CD14-positive monocyte (primary cell): ENCODE data around the gene ZNF761. TPM values are rescaled to one million over a fixed set of nuclear protein-coding genes. Genes with fewer than 3 reads are reported as not detected.
"Not testable (repeated sequence)": the region's sequence is repeated elsewhere in the genome, so short reads cannot be mapped to it uniquely, and the experiment has no call there.

ENCODE experiments used
- DNase-seq, 3 donors: peaks; one replicate each; pipeline ENCODE4 v3.0.0-alpha.2; 2011 to 2022
- H2AFZ ChIP-seq: 2 replicates; pipeline ENCODE4 v1.6.0; 2012; ENCODE audit warnings: mild to moderate bottlenecking, low read depth, low read length, inconsistent platforms; ENCODE audit not compliant: insufficient read depth, poor library complexity, severe bottlenecking
- H3K27ac ChIP-seq, 2 donors: 1 replicate in 1 of 2; 2 replicates in 1 of 2; pipeline ENCODE4 v1.5.1; 2012 to 2013; ENCODE audit warnings: low read length in 2 of 2, control low read depth in 1 of 2, inconsistent platforms in 1 of 2, low read depth in 1 of 2, mild to moderate bottlenecking in 1 of 2
- H3K27me3 ChIP-seq, 2 donors: one replicate each; pipeline versions ENCODE4 v1.6.0 to v1.6.1; 2011 to 2013; ENCODE audit warnings: low read length in 2 of 2; ENCODE audit not compliant: control insufficient read depth in 2 of 2, insufficient read depth in 2 of 2
- H3K36me3 ChIP-seq, 2 donors: replicated peaks in 1 of 2; 1 replicate in 1 of 2; 2 replicates in 1 of 2; pipeline versions ENCODE4 v1.5.1 to v1.6.1; 2012 to 2013; ENCODE audit warnings: low read length in 2 of 2, control low read depth in 1 of 2, inconsistent platforms in 1 of 2, mild to moderate bottlenecking in 1 of 2; ENCODE audit not compliant: insufficient read depth in 2 of 2, control insufficient read depth in 1 of 2
- H3K4me1 ChIP-seq, 2 donors: 1 replicate in 1 of 2; 2 replicates in 1 of 2; pipeline versions ENCODE4 v1.5.1 to v1.6.1; 2012 to 2013; ENCODE audit warnings: low read length in 2 of 2, control low read depth in 1 of 2, inconsistent platforms in 1 of 2, mild to moderate bottlenecking in 1 of 2, moderate library complexity in 1 of 2; ENCODE audit not compliant: insufficient read depth in 2 of 2, control insufficient read depth in 1 of 2
- H3K4me2 ChIP-seq: replicated peaks from 2 replicates; pipeline ENCODE3; 2012; ENCODE audit warnings: low read length, moderate library complexity, mild to moderate bottlenecking; ENCODE audit not compliant: poor library complexity, severe bottlenecking; ENCODE audit errors: extremely low read depth
- H3K4me3 ChIP-seq, 3 experiments: fragments of 200-600 bp in 1 of 3; sonication (generic) in 1 of 3; replicated peaks in 1 of 3; 1 replicate in 2 of 3; 2 replicates in 1 of 3; pipeline ENCODE4 v1.5.1; 2011 to 2013; ENCODE audit warnings: low read length in 3 of 3, mild to moderate bottlenecking in 3 of 3, control low read depth in 2 of 3, low read depth in 2 of 3, inconsistent platforms in 1 of 3, moderate library complexity in 1 of 3
- H3K79me2 ChIP-seq: 2 replicates; pipeline ENCODE4 v1.6.0; 2012; ENCODE audit warnings: mild to moderate bottlenecking, control low read depth, inconsistent platforms, low read length, moderate library complexity; ENCODE audit not compliant: insufficient read depth
- H3K9ac ChIP-seq: 2 replicates; pipeline ENCODE4 v1.6.0; 2017; ENCODE audit warnings: low read length, mild to moderate bottlenecking; ENCODE audit not compliant: insufficient read depth, poor library complexity, severe bottlenecking
- H3K9me3 ChIP-seq, 2 donors: replicated peaks in 1 of 2; 1 replicate in 1 of 2; 2 replicates in 1 of 2; pipeline versions ENCODE4 v1.5.1 to v1.6.1; 2012 to 2013; ENCODE audit warnings: low read length in 2 of 2, control low read depth in 1 of 2; ENCODE audit not compliant: control insufficient read depth in 1 of 2, insufficient read depth in 1 of 2
- H4K20me1 ChIP-seq: 2 replicates; pipeline ENCODE4 v1.6.0; 2012; ENCODE audit warnings: mild to moderate bottlenecking, low read length, control low read depth, moderate library complexity; ENCODE audit not compliant: insufficient read depth
- H3K27ac Mint-ChIP-seq, 7 donors: one replicate each; pipeline ENCODE4 v1.8.0; 2020; ENCODE audit warnings: mild to moderate bottlenecking in 7 of 7, mixed read lengths in 7 of 7, moderate library complexity in 6 of 7, inconsistent platforms in 2 of 7
- H3K27me3 Mint-ChIP-seq, 3 donors: one replicate each; pipeline ENCODE4 v1.8.0; 2021 to 2022; ENCODE audit warnings: low read depth in 3 of 3, mild to moderate bottlenecking in 3 of 3, mixed read lengths in 3 of 3, moderate library complexity in 3 of 3, inconsistent platforms in 1 of 3
- H3K36me3 Mint-ChIP-seq, 2 donors: one replicate each; pipeline ENCODE4 v1.8.0; 2020; ENCODE audit warnings: mixed read lengths in 2 of 2, inconsistent platforms in 1 of 2, mild to moderate bottlenecking in 1 of 2
- H3K4me1 Mint-ChIP-seq: one replicate; pipeline ENCODE4 v1.8.0; 2020; ENCODE audit warnings: mild to moderate bottlenecking, mixed read lengths
- H3K4me3 Mint-ChIP-seq, 2 donors: one replicate each; pipeline ENCODE4 v1.8.0; 2020; ENCODE audit warnings: mild to moderate bottlenecking in 2 of 2, mixed read lengths in 2 of 2, moderate library complexity in 1 of 2
- H3K9me3 Mint-ChIP-seq, 7 donors: one replicate each; pipeline ENCODE4 v1.8.0; 2020 to 2022; ENCODE audit warnings: mixed read lengths in 7 of 7, mild to moderate bottlenecking in 6 of 7, moderate library complexity in 6 of 7, inconsistent platforms in 2 of 7
- WGBS: methylation state at CpG from one replicate; pipeline ENCODE4 v1.1.5; 2013; ENCODE audit warnings: missing lambda C conversion rate; ENCODE audit not compliant: insufficient coverage; 5-methylcytosine and 5-hydroxymethylcytosine counted together
- intact Hi-C, 2 donors: fragments of 100-400 bp; cut with micrococcal nuclease; formaldehyde crosslinking; loops; one replicate each; pipeline versions ENCODE4 v1.15.0 to v1.15.1; 2023
- polyA plus RNA-seq, 3 donors: library from polyadenylated mRNA; depleted of rRNA in 1 of 3; unstranded in 2 of 3; stranded (reverse) in 1 of 3; fragments of 300-500 nt in 2 of 3; fragments of >200 nt in 1 of 3; fragmentation: Illumina TruSeq in 2 of 3; gene quantifications; 1 replicate in 2 of 3; 2 replicates in 1 of 3; pipeline ENCODE4 v1.2.3, GENCODE V29; 2012 to 2021

Gene ZNF761
- polyA plus RNA-seq, 3 donors = 3.4 to 6.1 (median 5.6) TPM

DNA sequence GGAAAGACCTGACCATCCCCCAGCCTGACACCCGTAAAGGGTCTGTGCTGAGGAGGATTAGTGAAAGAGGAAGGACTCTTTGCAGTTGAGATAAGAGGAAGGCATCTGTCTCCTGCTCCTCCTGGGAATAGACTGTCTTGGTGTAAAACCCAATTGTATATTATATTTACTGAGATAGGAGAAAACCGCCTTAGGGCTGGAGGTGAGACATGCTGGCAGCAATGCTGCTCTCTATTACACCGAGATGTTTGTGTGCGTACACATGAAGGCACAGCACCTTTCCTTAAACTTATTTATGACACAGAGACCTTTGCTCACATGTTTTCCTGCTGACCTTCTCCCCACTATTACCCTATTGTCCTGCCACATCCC is 66.2 kb downstream of the ZNF761 start:
- Mint-ChIP-seq H3K9me3 (peaks cover 32 to 79% (median 66%) of the 10 kb centered on the region in 7 donors), H3K36me3 (peaks cover 0 to 14% of the 10 kb centered on the region in 2 donors)
- H3K79me2 ChIP-seq, H3K9ac ChIP-seq, DNase-seq, H3K27ac ChIP-seq, H2AFZ ChIP-seq, H3K4me1 Mint-ChIP-seq, H3K27ac Mint-ChIP-seq, H3K27me3 Mint-ChIP-seq, H3K4me1 ChIP-seq, H3K4me2 ChIP-seq, H3K27me3 ChIP-seq, H3K4me3 Mint-ChIP-seq, H3K4me3 ChIP-seq, intact Hi-C loops, H4K20me1 ChIP-seq: not testable (repeated sequence)
- Histone ChIP-seq H3K36me3 (peaks cover 0 to 12% of the 10 kb centered on the region in 2 donors), H3K9me3 (peaks cover 49 to 51% of the 10 kb centered on the region in 2 donors)
- WGBS = no CpG with 5 or more reads among the region's 4 CpGs

DNA sequence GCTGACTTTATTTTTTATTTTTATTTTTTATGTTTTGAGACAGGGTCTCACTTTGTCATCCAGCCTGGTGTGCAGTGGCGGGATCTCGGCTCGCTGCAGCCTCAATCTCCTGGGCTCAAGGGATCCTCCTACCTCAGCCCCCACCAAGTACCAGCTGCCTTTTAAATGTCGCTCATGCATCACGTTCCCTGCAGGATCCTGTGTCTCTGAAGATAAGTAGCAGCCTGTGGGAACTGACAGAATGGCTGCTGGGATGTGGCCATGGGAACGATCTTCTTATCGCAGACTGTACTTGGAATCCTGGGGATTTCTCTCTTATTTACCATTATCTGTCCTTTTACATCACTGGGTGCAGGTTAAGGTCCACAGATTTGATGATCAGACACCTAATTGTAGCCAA is 71.4 kb downstream of the ZNF761 start:
- H3K27ac Mint-ChIP-seq, H3K4me2 ChIP-seq, H3K4me3 Mint-ChIP-seq, H2AFZ ChIP-seq, intact Hi-C loops, H3K4me1 ChIP-seq, H3K4me3 ChIP-seq, H3K9ac ChIP-seq, H3K27me3 ChIP-seq, DNase-seq, H3K27ac ChIP-seq, H4K20me1 ChIP-seq, H3K79me2 ChIP-seq, H3K4me1 Mint-ChIP-seq, H3K36me3 Mint-ChIP-seq, H3K36me3 ChIP-seq: not testable (repeated sequence)
- Mint-ChIP-seq H3K9me3 (peaks cover 13 to 37% (median 29%) of the 10 kb centered on the region in 7 donors), H3K27me3 (peaks cover 0 to 14% (median 3%) of the 10 kb centered on the region in 3 donors)
- WGBS = no CpG with 5 or more reads among the region's 7 CpGs
- H3K9me3 ChIP-seq = peaks cover 6 to 12% of the 10 kb centered on the region in 2 donors

DNA sequence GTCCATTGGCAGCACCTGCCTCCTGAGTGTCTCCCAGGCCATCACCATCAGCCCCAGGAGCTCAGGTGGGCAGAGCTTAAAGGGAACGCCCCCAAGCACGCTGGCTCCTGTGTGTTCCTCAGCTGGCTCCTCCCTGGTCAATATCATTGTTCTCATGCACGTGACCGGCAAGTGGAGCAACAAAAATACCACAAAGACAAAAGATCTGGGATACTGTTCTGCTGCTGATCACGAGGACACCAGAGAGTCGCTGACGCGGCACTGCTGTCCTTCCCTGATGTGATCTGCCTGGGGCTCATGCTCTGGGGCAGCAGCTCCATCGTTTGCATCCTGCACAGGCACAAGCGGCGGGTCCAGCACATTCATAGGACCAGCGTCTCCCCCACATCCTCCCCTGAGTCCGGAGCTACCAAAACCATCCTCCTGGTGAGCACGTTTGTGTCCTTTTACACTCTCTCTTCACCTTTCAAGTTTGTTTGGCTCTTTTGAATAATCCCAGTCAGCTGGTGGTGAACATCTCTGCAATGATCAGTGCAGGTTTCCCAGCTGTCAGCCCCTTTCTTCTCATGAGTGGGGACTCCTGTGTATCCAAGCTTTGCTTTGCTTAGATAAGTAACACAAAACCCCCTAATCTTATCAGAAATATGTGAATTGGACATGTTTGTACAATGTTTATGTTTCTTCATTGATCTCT is 72.0 kb downstream of the ZNF761 start:
- WGBS = no CpG with 5 or more reads among the region's 14 CpGs
- H3K4me1 ChIP-seq, H3K36me3 ChIP-seq: not testable (repeated sequence)

DNA sequence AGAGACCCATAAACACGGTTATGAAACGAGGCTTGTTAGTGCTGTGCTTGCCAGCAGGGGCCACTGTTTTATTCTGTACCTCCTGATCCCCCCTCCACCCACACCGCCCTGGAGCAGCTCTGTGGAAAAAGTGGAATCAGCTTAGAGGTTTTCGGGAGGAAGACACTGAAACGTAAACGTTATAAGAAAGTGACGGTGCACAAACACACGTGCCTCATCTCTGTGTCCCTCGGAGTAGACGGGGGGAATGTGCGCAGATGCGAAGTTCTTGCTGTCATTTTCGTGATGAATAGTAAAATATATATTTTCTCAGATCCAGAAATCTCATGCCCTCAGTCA is 72.5 kb downstream of the ZNF761 start:
- H3K4me2 ChIP-seq, DNase-seq, H3K9ac ChIP-seq, H3K36me3 Mint-ChIP-seq, H3K4me1 Mint-ChIP-seq, H4K20me1 ChIP-seq, H3K27ac ChIP-seq, H3K27ac Mint-ChIP-seq, H3K4me1 ChIP-seq, H3K4me3 ChIP-seq, H3K36me3 ChIP-seq, H3K9me3 ChIP-seq, intact Hi-C loops, H2AFZ ChIP-seq, H3K27me3 ChIP-seq, H3K4me3 Mint-ChIP-seq, H3K79me2 ChIP-seq: not testable (repeated sequence)
- WGBS = 4% methylated on average over 4 of the region's 13 CpGs
- peaks cover 0 to 14% (median 3%) of the 10 kb centered on the region in 3 donors for H3K27me3 Mint-ChIP-seq
- H3K9me3 Mint-ChIP-seq = peaks cover 8 to 29% (median 22%) of the 10 kb centered on the region in 7 donors

More for the DNA sequence above, 72.0 kb downstream of the ZNF761 start:
- H3K9ac ChIP-seq, H3K27ac ChIP-seq, H3K4me2 ChIP-seq, H4K20me1 ChIP-seq, DNase-seq, H2AFZ ChIP-seq, H3K27ac Mint-ChIP-seq, H3K9me3 ChIP-seq, H3K79me2 ChIP-seq, H3K27me3 ChIP-seq, H3K36me3 Mint-ChIP-seq, intact Hi-C loops, H3K4me1 Mint-ChIP-seq, H3K4me3 ChIP-seq: not testable (repeated sequence)
- H3K4me3 Mint-ChIP-seq = peak overlapping the region in 1 of 2 donors; percentile 6
- peaks cover 8 to 31% (median 23%) of the 10 kb centered on the region in 7 donors for H3K9me3 Mint-ChIP-seq
- H3K27me3 Mint-ChIP-seq = peaks cover 0 to 14% (median 3%) of the 10 kb centered on the region in 3 donors
